ENCODE measurements around the gene MPV17L.
"Not testable (repeated sequence)": the region's sequence is repeated elsewhere in the genome, so short reads cannot be mapped to it uniquely, and the experiment has no call there.

Gene MPV17L

DNA sequence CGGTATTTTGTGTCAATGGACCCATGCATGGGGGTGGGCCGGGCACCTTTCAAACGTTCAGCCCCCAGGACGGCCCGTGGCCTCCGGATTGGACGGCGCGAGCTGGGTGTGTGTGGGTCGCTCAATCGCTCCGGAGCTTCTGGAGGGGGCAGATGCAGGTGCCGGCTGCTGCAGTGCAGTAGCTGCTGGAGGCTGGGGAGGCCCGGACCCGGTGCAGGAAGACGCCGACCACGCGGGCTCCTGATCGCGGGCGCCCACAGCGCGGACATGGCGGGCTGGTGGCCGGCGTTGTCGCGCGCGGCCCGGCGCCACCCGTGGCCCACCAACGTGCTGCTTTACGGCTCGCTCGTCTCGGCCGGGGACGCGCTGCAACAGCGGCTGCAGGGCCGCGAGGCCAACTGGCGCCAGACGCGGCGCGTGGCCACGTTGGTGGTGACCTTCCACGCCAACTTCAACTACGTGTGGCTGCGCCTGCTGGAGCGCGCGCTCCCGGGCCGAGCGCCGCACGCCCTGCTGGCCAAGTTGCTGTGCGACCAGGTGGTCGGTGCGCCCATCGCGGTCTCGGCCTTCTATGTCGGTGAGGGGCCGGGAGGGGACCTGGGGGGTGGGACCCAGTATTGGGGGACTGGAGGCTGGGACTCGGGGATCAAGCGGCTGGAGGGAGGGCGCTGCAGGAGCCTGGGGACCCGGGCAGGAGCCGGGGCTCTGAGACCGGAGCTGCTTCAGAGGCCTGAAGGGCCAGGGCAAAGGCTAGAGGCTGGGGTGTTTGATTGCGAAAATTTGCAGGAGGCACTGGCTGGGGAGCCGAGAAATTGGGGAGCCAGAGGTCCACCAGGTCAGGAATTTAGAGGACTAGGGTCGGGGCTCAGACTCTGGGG, at the start of gene MPV17L:
MPV17L (plus strand) TSS at position 124 of the 878 bp plus-strand sequence; CDS start at position 268, 144 bp downstream.
- not testable (repeated sequence) for FAIRE-seq

- not testable (repeated sequence) for FAIRE-seq
Observed at GRCh38 chr16:15348721-15349120, 46.8 kb upstream of the MPV17L start.

DNA sequence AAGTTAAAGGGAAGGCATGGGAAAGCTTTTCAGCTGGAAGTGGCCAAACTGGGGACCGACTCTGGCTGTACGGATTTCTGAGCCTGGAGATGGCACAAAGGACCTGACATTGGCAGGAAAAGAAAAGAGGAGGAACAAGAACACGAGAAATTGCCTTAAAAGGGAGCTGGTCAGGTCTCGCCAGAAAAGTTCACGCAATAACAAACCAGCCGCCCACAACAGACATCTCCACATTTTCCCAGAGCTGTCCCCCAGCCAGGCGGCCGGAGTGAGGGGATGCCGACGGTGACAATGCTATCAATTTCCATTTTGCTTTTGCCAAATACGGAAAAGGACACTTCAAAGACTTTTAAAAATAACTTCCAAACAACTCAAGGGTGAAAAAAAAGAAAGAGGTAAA, 44.3 kb upstream of the MPV17L start:
- FAIRE-seq, result not testable (repeated sequence)

DNA sequence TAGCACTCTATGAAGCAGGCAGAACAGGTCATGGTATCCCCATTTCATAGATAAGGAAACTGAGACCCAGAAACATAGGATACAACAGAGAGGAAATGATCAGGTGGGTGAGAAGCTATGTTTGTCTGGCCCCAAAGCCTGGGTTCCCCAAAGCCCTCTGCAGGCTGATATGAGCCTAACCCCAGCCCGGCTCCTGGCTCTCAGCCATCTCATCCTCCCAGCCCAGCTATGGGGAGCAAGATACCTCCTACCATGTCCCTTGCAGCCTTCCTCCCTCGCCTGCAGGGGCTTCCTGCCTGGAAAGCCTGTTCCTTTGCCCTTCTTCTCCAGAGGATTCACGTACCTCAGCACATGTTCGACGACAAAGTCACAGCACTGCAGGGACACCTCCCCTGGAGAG, 43.8 kb upstream of the MPV17L start:
- not testable (repeated sequence) for FAIRE-seq

DNA sequence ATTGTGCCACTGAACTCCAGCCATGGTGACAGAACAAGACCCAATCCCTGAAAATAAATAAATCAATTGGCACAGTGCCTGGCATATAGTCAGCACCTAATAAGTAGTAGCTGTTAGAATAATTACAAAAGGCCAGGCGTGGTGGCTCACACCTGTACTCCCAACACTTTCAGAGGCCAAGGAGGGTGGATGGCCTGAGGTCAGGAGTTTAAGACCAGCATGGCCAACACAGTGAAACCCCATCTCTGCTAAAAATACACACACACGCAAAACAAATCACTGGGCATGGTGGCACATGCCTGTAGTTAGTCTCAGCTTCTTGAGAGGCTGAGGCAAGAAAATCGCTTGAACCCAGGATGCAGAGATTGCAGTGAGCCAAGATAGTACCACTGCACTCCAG, 42.7 kb upstream of the MPV17L start:
- not testable (repeated sequence) for FAIRE-seq

DNA sequence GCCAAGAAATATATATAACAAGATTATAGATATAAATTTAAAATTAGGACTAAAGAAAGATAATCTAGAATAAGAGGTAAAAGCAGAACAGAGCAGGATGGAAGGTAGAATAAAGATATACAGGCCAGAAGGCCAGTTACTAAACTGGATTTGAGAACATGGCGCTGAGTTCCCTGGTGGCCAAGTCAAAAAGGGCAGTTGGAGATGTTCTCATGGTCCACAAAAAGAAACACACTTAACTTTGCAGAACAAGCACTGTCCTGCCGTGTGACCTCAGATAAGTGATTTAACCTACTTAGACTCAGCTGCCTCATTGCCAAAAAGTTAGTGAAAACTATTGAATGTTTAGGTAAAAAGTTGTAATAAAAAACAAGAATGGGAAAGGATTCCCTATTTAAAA, 40.7 kb upstream of the MPV17L start:
- not testable (repeated sequence) for FAIRE-seq

DNA sequence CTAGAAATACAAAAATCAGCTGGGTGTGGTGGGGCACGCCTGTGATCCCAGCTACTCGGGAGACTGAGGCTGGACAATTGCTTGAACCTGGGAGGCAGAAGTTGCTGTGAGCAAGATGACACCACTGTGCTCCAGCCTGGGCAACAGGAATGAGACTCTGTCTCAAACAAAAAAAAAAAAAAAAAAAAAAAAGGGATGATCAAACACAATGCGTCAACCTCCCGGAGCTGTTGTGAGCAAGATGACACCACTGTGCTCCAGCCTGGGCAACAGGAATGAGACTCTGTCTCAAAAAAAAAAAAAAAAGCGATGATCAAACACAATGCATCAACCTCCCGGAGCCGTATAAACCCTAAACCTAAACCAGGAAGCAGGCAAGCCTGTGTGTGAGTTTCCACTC, 38.1 kb upstream of the MPV17L start:
- not testable (repeated sequence) for FAIRE-seq

DNA sequence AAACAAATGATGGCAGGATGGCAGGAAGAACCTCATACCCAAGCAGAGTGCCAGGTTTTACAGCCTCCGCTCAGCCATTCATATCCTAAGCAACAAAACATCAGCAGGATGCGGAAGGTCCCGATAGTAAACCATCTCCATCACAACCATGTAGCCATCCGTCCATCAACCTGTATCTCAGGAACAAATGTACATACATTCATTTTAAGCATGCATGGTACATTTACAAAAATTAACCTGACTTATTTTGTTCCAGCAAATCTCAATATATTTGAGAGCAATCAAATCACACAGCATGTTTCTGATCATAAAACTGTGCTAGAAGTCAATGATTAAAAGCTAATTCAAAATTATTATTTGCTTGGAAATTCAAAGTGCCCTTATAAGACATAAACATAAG, 17.4 kb upstream of the MPV17L start, which contains the start of gene NPIPA5:
NPIPA5 (minus strand) TSS at position 101 of the 400 bp plus-strand sequence; CDS start at position 101, 0 bp downstream.
- FAIRE-seq, result not testable (repeated sequence)

DNA sequence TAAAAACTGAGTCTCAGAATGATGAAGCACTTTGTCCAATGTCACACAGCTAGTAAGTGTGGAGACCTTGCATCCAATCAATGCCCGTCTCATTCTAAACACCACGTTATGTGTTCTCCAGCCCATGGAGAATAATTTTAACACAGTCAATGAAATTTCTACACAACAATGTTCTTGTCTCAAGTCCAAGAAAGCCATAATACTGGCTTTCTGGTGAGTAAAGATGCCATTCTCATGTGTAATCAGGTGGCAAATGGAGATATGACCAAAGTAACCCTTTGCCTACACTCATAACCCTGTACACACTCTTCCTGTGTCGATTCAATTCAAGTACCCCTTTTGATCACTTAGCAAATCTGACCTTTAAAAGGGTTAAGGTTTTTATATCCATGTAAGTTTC, 12.7 kb upstream of the MPV17L start:
- not testable (repeated sequence) for FAIRE-seq

GRCh38 chr16:15388060-15388459, 7.5 kb upstream of the MPV17L start:
- FAIRE-seq, result not testable (repeated sequence)

GRCh38 chr16:15389916-15390315, 5.6 kb upstream of the MPV17L start:
- FAIRE-seq, result not testable (repeated sequence)

DNA sequence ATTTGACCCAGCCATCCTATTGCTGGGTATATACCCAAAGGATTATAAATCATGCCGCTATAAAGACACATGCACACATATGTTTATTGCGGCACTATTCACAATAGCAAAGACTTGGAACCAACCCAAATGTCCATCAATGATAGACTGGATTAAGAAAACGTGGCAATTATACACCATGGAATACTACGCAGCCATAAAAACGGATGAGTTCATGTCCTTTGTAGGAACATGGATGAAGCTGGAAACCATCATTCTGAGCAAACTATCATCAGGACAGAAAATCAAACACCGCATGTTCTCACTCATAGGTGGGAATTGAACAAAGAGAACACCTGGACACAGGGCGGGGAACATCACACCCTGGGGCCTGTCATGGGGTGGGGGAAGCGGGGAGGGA, 2.5 kb upstream of the MPV17L start:
- FAIRE-seq, result not testable (repeated sequence)

- FAIRE-seq, result not testable (repeated sequence)
Observed at GRCh38 chr16:15396509-15396829, 915 bp downstream of the MPV17L start.

- FAIRE-seq, result no peak
Observed at GRCh38 chr16:15396948-15397594, 1.5 kb downstream of the MPV17L start.

DNA sequence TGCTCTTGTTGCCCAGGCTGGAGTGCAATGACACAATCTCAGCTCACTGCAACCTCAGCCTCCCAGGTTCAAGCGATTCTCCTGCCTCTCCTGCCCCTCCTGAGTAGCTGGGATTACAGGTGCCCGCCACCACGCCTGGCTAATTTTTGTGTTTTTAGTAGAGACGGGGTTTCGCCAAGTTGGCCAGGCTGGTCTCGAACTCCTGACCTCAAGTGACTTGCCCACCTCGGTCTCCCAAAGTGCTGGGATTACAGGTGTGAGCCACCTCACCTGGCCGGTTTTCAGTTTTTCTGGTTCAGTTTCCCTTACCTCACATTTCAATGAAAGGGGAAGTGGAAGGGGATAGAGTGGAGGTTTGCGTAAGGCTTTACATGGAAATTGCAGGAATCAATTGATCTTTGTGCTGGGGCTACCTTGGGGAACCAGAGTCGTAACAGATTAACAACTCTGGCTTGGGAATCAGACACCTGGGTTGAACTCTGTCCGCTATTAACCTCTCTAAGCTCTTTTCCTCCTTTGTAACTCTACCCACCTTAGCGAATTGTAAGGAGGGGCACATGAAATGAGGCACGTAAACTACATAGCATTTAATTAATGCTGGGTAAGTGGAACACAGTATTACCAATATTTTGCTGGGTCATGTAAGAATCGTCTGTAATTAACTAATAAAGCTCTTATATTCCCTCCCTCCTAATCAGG, 3.2 kb downstream of the MPV17L start:
- FAIRE-seq, result no peak

DNA sequence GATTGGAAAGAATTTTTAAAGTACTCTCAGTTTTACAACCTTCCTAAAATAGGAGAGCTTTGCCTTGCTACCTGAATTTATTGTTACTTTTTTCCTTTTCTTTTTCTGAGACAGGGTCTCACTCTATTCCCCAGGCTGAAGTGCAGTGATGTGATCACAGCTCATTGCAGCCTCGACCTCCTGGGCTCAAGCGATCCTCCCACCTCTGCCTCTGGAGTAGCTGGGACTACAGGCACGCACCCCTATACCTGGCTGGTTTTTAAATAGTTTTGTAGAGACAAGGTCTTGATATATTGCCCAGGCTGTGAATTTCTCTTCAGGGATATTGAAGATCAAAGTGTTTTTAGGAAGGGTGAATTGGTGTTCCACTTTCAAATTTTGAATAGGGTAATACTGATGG, 3.8 kb downstream of the MPV17L start:
- FAIRE-seq, result no peak

GRCh38 chr16:15400314-15400713, 4.8 kb downstream of the MPV17L start:
- FAIRE-seq, result not testable (repeated sequence)

GRCh38 chr16:15401972-15402371, 6.4 kb downstream of the MPV17L start:
- FAIRE-seq, result no peak

GRCh38 chr16:15403392-15403995, 7.9 kb downstream of the MPV17L start:
- FAIRE-seq, result no peak

DNA sequence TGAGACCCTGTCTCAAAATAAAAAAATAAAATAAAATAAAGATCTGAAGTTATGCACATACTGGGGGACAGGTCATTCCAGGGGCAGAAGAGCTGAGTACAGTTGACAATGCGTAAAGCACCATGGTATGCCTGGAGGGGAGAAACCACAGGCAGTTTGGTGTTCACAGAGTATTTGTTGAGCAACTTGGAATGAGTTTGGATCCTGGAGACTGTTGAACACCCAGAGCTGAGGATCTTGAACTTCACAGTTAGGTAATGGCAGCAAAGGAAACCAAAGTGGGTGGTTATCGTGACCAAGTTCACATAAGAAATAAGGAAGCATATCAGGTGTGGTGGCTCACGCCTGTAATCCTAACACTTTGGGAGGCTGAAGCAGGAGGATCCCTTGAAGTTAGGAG, 8.5 kb downstream of the MPV17L start:
- FAIRE-seq, result not testable (repeated sequence)

GRCh38 chr16:15404792-15405191, 9.2 kb downstream of the MPV17L start:
- no peak for FAIRE-seq

- FAIRE-seq, result not testable (repeated sequence)
Observed at GRCh38 chr16:15407756-15408155, 12.2 kb downstream of the MPV17L start.

DNA sequence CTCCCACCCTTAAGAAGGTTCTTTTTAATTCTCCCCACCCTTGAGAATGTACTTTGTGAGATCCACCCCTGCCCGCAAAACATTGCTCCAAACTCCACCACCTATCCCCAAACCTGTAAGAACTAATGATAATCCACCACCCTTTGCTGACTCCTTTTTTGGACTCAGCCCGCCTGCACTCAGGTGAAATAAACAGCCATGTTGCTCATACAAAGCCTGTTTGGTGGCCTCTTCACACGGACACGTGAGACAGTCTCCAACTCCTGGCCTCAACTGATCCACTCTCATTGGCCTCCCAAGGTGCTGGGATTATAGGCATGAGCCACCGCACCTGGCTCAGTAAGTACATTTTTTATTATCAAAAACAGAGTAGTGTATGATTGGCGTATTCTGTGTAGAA, 13.9 kb downstream of the MPV17L start:
- FAIRE-seq, result not testable (repeated sequence)

Measured in TTC549 (cell line).